VCaP (cell line): Measurements from ENCODE around the gene IL19.

ENCODE experiments used
- H3K27ac ChIP-seq: fragments of 450-650 bp; 2 replicates; pipeline ENCODE4 v1.5.1; 2017
- CTCF ChIP-seq: fragments of 450-650 bp; conservative IDR thresholded peaks from 2 replicates; pipeline ENCODE4 v1.5.1; 2017; ENCODE audit warnings: mild to moderate bottlenecking, moderate library complexity

IL19 gene

GRCh38 chr1:206887701-206888100, 117.1 kb downstream of the IL19 start:
- H3K27ac ChIP-seq = no peak overlapping the region
- TF ChIP-seq CTCF = no peak

GRCh38 chr1:206890125-206891060, 119.8 kb downstream of the IL19 start:
- peak overlapping the region; percentile 56 for H3K27ac ChIP-seq
- no peak for TF ChIP-seq CTCF

- TF ChIP-seq CTCF = no peak
- no peak overlapping the region for H3K27ac ChIP-seq
Measured at GRCh38 chr1:206891412-206891811, 120.8 kb downstream of the IL19 start.
